Esophagus squamous epithelium (tissue), 5 donors: ENCODE data around the gene PDPN. TPM values are rescaled to one million over a fixed set of nuclear protein-coding genes. Genes with fewer than 3 reads are reported as not detected.

Experiments used
- DNase-seq: peaks from one replicate; lab custom pipeline; 2025; lab: John Stamatoyannopoulos, UW
- H3K27ac ChIP-seq, 4 donors: fragments of 200-600 bp; sonication (generic); one replicate each; pipeline ENCODE4 v1.5.1; 2016 to 2019; ENCODE audit warnings: mild to moderate bottlenecking in 1 of 4
- H3K27me3 ChIP-seq, 4 donors: fragments of 200-600 bp; sonication (generic); 1 replicate in 3 of 4; 2 replicates in 1 of 4; pipeline versions ENCODE4 v1.5.1 to v1.6.0; 2017 to 2021; ENCODE audit warnings: antibody characterized with exemption in 1 of 4
- H3K36me3 ChIP-seq, 3 donors: fragments of 200-600 bp; sonication (generic); one replicate each; pipeline ENCODE4 v1.5.1; 2016 to 2019
- H3K4me1 ChIP-seq, 3 donors: fragments of 200-600 bp; sonication (generic); one replicate each; pipeline ENCODE4 v1.5.1; 2017 to 2019
- H3K4me3 ChIP-seq, 4 donors: fragments of 200-600 bp; sonication (generic); 1 replicate in 3 of 4; 2 replicates in 1 of 4; pipeline ENCODE4 v1.5.1; 2016 to 2019; ENCODE audit warnings: mild to moderate bottlenecking in 2 of 4, moderate library complexity in 1 of 4
- H3K9me3 ChIP-seq, 3 donors: fragments of 200-600 bp; sonication (generic); one replicate each; pipeline ENCODE4 v1.5.1; 2016 to 2019
- POLR2A ChIP-seq, 4 donors: fragments of 450-650 bp; IDR thresholded peaks; one replicate each; pipeline ENCODE4 v1.6.1; 2017; ENCODE audit warnings: antibody characterized with exemption in 4 of 4, mild to moderate bottlenecking in 4 of 4, moderate library complexity in 3 of 4
- WGBS, 2 donors: methylation state at CpG; one replicate each; pipeline ENCODE4 v1.1.5; 2018; 5-methylcytosine and 5-hydroxymethylcytosine counted together
- intact Hi-C: fragments of 100-400 bp; cut with DNase I; formaldehyde crosslinking; loops from one replicate; pipeline ENCODE4 v1.15.0; 2022
- total RNA-seq, 4 donors: library from RNA; depleted of rRNA; stranded (reverse); fragments of >200 nt; gene quantifications; one replicate each; pipeline ENCODE4 v1.1.0, GENCODE V29; 2016
- TF ChIP-seq, protein P1 (sequence below), 6 experiments: fragments of 450-650 bp in 4 of 6; fragments of 200-600 bp in 2 of 6; sonication (generic) in 2 of 6; IDR thresholded peaks; one replicate each; pipeline ENCODE4 v1.5.1; 2016 to 2019; ENCODE audit warnings: antibody characterized with exemption in 6 of 6, mild to moderate bottlenecking in 4 of 6, moderate library complexity in 4 of 6
- donor health status: DM: yes; HTN: yes; CAD: no.

The PDPN gene
- total RNA-seq, 4 donors from 2014 or later, result 4.5 to 24.2 (median 17.6) TPM

DNA sequence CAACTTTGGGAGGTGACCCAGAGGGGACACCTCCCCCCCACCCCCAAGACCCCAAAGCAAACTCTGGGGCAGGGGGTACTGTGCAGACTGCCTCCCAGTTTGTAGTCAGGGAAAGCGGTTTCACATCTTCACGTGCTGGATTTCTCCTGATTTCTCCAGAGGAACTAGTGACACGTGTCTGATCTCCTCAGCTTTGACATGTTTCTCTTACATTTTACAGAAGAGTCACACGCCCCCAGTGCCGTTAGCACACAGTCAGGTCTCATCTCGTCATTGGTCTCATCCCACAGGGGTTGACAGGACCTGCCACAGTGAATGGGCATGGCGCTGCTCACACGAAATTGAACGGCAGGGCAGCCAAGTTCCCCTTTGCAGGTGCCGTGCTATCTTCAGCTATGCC lies 11.8 kb downstream of the PDPN start:
- Histone ChIP-seq H3K36me3 (peaks cover 0 to 6% (median 0%) of the 10 kb centered on the region in 3 donors), H3K27ac (no peak overlapping the region), H3K4me1 (peaks cover under 1 to 32% (median 13%) of the 10 kb centered on the region in 3 donors), H3K4me3 (no peak overlapping the region), H3K9me3 (no peaks in the 10 kb centered on the region), H3K27me3 (peaks cover 0 to 7% (median 0%) of the 10 kb centered on the region in 4 donors)
- WGBS, 2 donors, result 80 to 84% methylated on average over 7 to 10 of the region's 10 CpGs
- no peak for DNase-seq
- intact Hi-C loops, result no loop called here
- TF ChIP-seq, protein P1, sequence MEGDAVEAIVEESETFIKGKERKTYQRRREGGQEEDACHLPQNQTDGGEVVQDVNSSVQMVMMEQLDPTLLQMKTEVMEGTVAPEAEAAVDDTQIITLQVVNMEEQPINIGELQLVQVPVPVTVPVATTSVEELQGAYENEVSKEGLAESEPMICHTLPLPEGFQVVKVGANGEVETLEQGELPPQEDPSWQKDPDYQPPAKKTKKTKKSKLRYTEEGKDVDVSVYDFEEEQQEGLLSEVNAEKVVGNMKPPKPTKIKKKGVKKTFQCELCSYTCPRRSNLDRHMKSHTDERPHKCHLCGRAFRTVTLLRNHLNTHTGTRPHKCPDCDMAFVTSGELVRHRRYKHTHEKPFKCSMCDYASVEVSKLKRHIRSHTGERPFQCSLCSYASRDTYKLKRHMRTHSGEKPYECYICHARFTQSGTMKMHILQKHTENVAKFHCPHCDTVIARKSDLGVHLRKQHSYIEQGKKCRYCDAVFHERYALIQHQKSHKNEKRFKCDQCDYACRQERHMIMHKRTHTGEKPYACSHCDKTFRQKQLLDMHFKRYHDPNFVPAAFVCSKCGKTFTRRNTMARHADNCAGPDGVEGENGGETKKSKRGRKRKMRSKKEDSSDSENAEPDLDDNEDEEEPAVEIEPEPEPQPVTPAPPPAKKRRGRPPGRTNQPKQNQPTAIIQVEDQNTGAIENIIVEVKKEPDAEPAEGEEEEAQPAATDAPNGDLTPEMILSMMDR (IDR thresholded peaks at IDR 0.05), result no peak
- TF ChIP-seq POLR2A (IDR thresholded peaks at IDR 0.05), result no peak

DNA sequence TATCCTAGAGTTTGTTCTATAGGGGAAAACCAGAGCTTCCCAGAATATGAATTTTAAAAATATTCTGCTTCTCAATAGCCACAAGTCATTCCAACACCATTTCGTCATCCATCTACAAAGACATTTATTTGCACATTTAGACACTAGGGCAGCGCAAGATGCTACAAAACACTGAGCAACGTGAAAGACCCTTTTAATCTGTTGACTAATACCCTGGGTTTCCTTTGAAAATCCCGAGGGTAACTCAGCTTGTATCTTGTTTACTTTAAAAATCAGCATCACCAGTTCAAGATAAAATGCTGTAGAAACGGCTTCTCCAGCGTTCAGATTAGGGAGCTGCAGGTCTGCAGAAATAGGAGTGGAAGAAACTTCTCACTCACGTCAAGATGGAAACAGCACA lies 13.5 kb downstream of the PDPN start:
- H3K36me3 ChIP-seq, result no peaks in the 10 kb centered on the region
- no peak for TF ChIP-seq POLR2A (IDR thresholded peaks at IDR 0.05)
- TF ChIP-seq, protein P1 (IDR thresholded peaks at IDR 0.05), result no peak
- peaks cover 0 to 7% (median 0%) of the 10 kb centered on the region in 4 donors for H3K27me3 ChIP-seq
- H3K9me3 ChIP-seq, result no peaks in the 10 kb centered on the region
- no peak for DNase-seq
- intact Hi-C loops, result no loop called here
- 56 to 60% methylated on average over 7 of the region's 7 CpGs for WGBS, 2 donors
- H3K4me1 ChIP-seq, result peaks cover 6 to 43% (median 23%) of the 10 kb centered on the region in 3 donors
- no peak overlapping the region for H3K4me3 ChIP-seq
- H3K27ac ChIP-seq, result peak overlapping the region in 1 of 4 donors; percentile 1

GRCh38 chr1:13600762-13601453 lies 17.3 kb downstream of the PDPN start:
- no peaks in the 10 kb centered on the region for H3K36me3 ChIP-seq
- DNase-seq, result no peak
- TF ChIP-seq, protein P1 (IDR thresholded peaks at IDR 0.05), result no peak
- H3K27ac ChIP-seq, result peak overlapping the region; percentile 60 to 67 (median 62)
- 31 to 55% methylated on average over 7 of the region's 7 CpGs for WGBS, 2 donors
- intact Hi-C loops, result no loop called here
- peaks cover 0 to 7% (median 0%) of the 10 kb centered on the region in 4 donors for H3K27me3 ChIP-seq
- H3K9me3 ChIP-seq, result no peaks in the 10 kb centered on the region
- no peak overlapping the region for H3K4me3 ChIP-seq
- peaks cover 6 to 51% (median 23%) of the 10 kb centered on the region in 3 donors for H3K4me1 ChIP-seq

DNA sequence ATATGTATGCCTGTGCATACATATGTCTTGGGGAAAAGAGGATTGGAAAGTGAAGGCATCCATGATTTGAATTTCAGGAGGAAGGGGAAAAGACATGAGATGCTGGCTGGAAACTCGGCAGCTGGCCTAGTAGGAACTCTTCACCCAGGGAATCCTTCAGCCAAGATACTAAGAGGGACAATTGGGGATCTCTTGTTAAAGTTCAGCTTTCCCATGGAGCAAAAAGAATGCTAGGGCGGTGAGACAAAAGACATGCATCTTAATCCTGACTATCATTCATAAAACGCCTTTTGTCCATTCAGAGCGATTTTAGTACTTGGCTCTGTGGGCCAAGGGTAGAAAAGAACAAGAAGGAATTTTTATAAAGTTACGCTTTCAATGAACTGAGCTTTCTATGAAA lies 20.5 kb downstream of the PDPN start:
- 72 to 80% methylated on average over 5 of the region's 5 CpGs for WGBS, 2 donors
- TF ChIP-seq, protein P1 (IDR thresholded peaks at IDR 0.05), result no peak
- no peak for TF ChIP-seq POLR2A (IDR thresholded peaks at IDR 0.05)

GRCh38 chr1:13604721-13605120 lies 21.1 kb downstream of the PDPN start:
- intact Hi-C loops, result no loop called here
- 85 to 94% methylated on average over 3 of the region's 3 CpGs for WGBS, 2 donors
- Histone ChIP-seq H3K4me1 (peaks cover 6 to 46% (median 21%) of the 10 kb centered on the region in 3 donors), H3K27me3 (peaks cover 0 to 4% (median 0%) of the 10 kb centered on the region in 4 donors), H3K36me3 (peaks cover 0 to 23% (median 0%) of the 10 kb centered on the region in 3 donors), H3K4me3 (no peak overlapping the region), H3K27ac (peak overlapping the region in 2 of 4 donors; percentile 9 to 56), H3K9me3 (no peaks in the 10 kb centered on the region)
- TF ChIP-seq POLR2A (IDR thresholded peaks at IDR 0.05), result no peak
- TF ChIP-seq, protein P1 (IDR thresholded peaks at IDR 0.05), result no peak
- no peak for DNase-seq

More for the DNA sequence above, 20.5 kb downstream of the PDPN start:
- no peak overlapping the region for H3K4me3 ChIP-seq
- peaks cover 0 to 4% (median 0%) of the 10 kb centered on the region in 4 donors for H3K27me3 ChIP-seq
- H3K36me3 ChIP-seq, result peaks cover 0 to 19% (median 0%) of the 10 kb centered on the region in 3 donors
- no peak for DNase-seq
- no peaks in the 10 kb centered on the region for H3K9me3 ChIP-seq
- peak overlapping the region; percentile 34 to 62 (median 55) for H3K27ac ChIP-seq
- peaks cover 6 to 51% (median 23%) of the 10 kb centered on the region in 3 donors for H3K4me1 ChIP-seq
- intact Hi-C loops, result no loop called here
